IPS DF 19.7 (cell line): ENCODE data around the gene MUC5AC.
"Not testable (repeated sequence)": the region's sequence is repeated elsewhere in the genome, so short reads cannot be mapped to it uniquely, and the experiment has no call there.

Experiments
- DNase-seq: peaks from one replicate; pipeline ENCODE4 v3.0.0-alpha.2; 2013; ENCODE audit warnings: low read depth, low spot score

MUC5AC gene

GRCh38 chr11:1157645-1158591, at the start of gene MUC5AC:
TSS of gene MUC5AC (plus strand) at chr11:1157953. CDS start at chr11:1158000, 47 bp downstream.
- no peak for DNase-seq

- DNase-seq: no peak
Measured at GRCh38 chr11:1108246-1108900, 49.4 kb upstream of the MUC5AC start.

- DNase-seq: no peak
Measured at GRCh38 chr11:1109101-1109917, 48.4 kb upstream of the MUC5AC start.

GRCh38 chr11:1109918-1110705, 47.6 kb upstream of the MUC5AC start:
- no peak for DNase-seq

GRCh38 chr11:1111545-1112212, 46.1 kb upstream of the MUC5AC start:
- no peak for DNase-seq

GRCh38 chr11:1112351-1113191, 45.2 kb upstream of the MUC5AC start:
- DNase-seq: no peak

- no peak for DNase-seq
Measured at GRCh38 chr11:1113405-1114201, 44.1 kb upstream of the MUC5AC start.

GRCh38 chr11:1115292-1115691, 42.5 kb upstream of the MUC5AC start:
- DNase-seq: not testable (repeated sequence)

- no peak for DNase-seq
Measured at GRCh38 chr11:1116104-1116503, 41.6 kb upstream of the MUC5AC start.

- DNase-seq: no peak
Measured at GRCh38 chr11:1116666-1117390, 40.9 kb upstream of the MUC5AC start.

GRCh38 chr11:1117992-1118391, 39.8 kb upstream of the MUC5AC start:
- no peak for DNase-seq

GRCh38 chr11:1118755-1119603, 38.8 kb upstream of the MUC5AC start:
- no peak for DNase-seq

- DNase-seq: no peak
Measured at GRCh38 chr11:1119604-1120146, 38.1 kb upstream of the MUC5AC start.

- no peak for DNase-seq
Measured at GRCh38 chr11:1120532-1121330, 37.0 kb upstream of the MUC5AC start.

GRCh38 chr11:1121331-1121812, 36.4 kb upstream of the MUC5AC start:
- no peak for DNase-seq
